GM12874 (cell line): ENCODE measurements around the gene TBC1D10B.

Experiments used
- CTCF ChIP-seq: IDR thresholded peaks from 2 replicates; pipeline ENCODE4 v1.5.1; 2011; ENCODE audit warnings: low read depth, mild to moderate bottlenecking, control low read depth, low read length, moderate library complexity; ENCODE audit not compliant: insufficient read depth

The TBC1D10B gene

GRCh38 chr16:30353438-30354129, 16.7 kb downstream of the TBC1D10B start:
- TF ChIP-seq CTCF = no peak

- no peak for TF ChIP-seq CTCF
Measured at GRCh38 chr16:30352488-30353401, 17.5 kb downstream of the TBC1D10B start.

GRCh38 chr16:30351586-30352419, 18.5 kb downstream of the TBC1D10B start:
- no peak for TF ChIP-seq CTCF

- TF ChIP-seq CTCF = no peak
Measured at GRCh38 chr16:30351001-30351441, 19.3 kb downstream of the TBC1D10B start.

GRCh38 chr16:30350134-30350871, 20.0 kb downstream of the TBC1D10B start:
- TF ChIP-seq CTCF = no peak

GRCh38 chr16:30349675-30350074, 20.6 kb downstream of the TBC1D10B start:
- no peak for TF ChIP-seq CTCF
